ENCODE measurements around the gene SLC26A9.

Gene SLC26A9

GRCh38 chr1:205949753-205950152 is 6.5 kb upstream of the SLC26A9 start:
- DNase-seq (ENCODE audit: low spot score) = no peak
- FAIRE-seq = no peak

DNA sequence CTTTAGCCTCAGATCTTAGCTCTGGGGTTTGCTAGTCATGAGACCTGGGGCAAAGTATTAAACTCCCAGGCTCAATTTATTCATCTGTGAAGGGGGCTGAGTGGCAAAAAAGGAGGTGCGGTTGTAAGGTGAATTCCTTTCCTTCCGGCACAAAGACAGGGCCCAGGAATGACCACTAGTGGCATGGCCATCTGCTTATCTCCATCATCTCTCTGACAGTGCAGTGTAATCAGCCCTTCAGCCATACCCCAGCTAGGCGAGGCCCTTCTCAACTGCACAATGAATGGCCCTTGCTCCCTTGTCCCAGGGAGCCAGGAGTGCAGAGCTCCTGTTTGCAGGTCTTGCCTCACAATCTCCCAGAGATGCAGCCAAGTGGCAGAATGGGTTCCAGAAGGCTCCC is 5.6 kb upstream of the SLC26A9 start:
- FAIRE-seq = no peak
- DNase-seq (ENCODE audit: low spot score) = no peak

GRCh38 chr1:205948039-205948438 is 4.8 kb upstream of the SLC26A9 start:
- DNase-seq (ENCODE audit: low spot score) (no peak), FAIRE-seq (no peak)

- DNase-seq (ENCODE audit: low spot score) = no peak
- no peak for FAIRE-seq
Observed at GRCh38 chr1:205947024-205947423, 3.8 kb upstream of the SLC26A9 start.

- DNase-seq (ENCODE audit: low spot score) = peak; percentile 8
- no peak for FAIRE-seq
Observed at GRCh38 chr1:205945069-205945468, 1.8 kb upstream of the SLC26A9 start.

GRCh38 chr1:205944525-205944924 is 1.3 kb upstream of the SLC26A9 start:
- DNase-seq (ENCODE audit: low spot score) (no peak), FAIRE-seq (no peak)

DNA sequence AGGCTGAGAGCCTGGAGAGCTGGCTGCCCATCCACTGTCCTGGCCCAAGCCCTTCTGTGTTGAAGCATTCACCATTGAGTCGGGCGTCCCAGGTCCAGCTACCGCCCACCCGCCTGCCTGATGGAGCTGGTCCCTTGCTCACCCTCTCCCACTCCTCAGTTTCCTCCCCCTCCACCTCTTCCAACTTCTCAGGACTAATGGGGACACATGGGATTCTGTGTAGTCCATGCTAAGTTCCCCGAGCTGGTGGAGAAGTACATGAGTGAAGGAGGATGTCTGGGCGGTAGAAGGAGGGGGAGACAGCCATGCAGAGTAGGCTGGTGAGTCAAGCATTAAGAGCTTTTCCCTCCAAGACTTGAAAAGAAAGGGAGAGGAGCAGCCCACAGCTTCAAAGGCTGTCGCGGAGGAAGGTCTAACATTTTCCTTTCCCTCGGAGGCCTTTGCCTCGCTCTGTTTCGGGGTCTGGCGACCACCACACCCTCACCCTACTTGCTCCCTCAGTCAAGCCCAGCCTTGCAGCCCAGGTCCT is 561 bp downstream of the SLC26A9 start:
- DNase-seq (ENCODE audit: low spot score) = no peak
- no peak for FAIRE-seq

DNA sequence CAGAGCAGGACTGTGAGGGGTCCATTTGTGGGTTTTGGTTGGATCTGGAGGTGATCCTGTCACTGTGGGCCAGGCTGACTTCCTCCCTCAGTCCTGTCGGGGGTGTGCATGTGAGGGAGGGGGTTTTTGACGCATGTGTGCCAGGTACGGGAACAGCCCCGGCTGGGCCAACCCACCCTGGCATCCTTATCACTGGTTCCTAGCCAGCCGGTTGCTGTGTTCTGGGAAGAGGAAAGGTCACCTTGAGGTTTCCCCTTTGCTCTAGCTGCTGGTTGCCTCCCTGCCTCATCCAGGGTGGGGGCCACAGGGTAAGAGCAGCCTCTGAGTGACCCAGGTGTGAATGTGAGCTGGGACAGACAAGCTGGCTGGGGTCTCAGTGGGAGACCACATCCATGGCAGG is 2.5 kb downstream of the SLC26A9 start:
- DNase-seq (ENCODE audit: low spot score) (no peak), FAIRE-seq (no peak)

DNA sequence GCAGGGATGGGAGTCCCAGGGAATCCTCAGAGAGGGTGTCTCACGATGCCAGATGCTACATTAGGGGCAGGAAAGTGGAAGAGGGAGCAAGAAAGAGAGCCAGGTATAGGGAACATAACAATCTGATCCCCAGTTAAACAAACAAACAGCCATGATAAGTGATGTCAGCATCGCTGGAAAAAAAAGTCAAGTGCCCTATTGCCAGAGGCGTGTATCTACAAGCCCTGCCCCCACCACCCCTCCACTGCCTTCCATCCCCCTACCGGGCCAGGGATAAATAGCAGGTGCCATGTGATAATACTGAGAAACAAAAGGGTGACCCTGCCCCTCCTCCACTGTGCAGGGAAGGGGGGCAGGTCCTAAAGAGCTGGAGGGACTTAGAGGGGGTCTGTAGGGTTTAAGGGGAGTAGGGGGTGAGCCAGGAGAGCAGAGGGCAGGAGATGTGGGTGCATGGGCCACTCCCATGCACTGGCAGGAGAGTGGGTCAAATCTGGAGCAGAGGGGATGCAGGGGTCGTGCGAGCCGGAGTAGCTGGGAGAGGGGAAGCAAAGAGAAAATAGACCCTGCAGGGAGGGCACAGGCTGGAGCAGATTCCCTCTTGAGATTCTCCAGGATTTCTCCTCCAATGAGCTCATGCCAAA is 3.4 kb downstream of the SLC26A9 start:
- DNase-seq (ENCODE audit: low spot score) = no peak
- FAIRE-seq = no peak

GRCh38 chr1:205938682-205939081 is 4.6 kb downstream of the SLC26A9 start:
- DNase-seq (ENCODE audit: low spot score) (no peak), FAIRE-seq (no peak)

- FAIRE-seq (peak; percentile 80), DNase-seq (ENCODE audit: low spot score) (peak; percentile 85)
Observed at GRCh38 chr1:205936846-205937586, 6.2 kb downstream of the SLC26A9 start.

GRCh38 chr1:205936311-205936710 is 6.9 kb downstream of the SLC26A9 start:
- DNase-seq (ENCODE audit: low spot score) = no peak
- no peak for FAIRE-seq

- DNase-seq (ENCODE audit: low spot score) = no peak
- FAIRE-seq = no peak
Observed at GRCh38 chr1:205935869-205936268, 7.4 kb downstream of the SLC26A9 start.

GRCh38 chr1:205934788-205935187 is 8.5 kb downstream of the SLC26A9 start:
- no peak for DNase-seq (ENCODE audit: low spot score)
- no peak for FAIRE-seq

- FAIRE-seq = peak; percentile 86
- DNase-seq (ENCODE audit: low spot score) = peak; percentile 90
Observed at GRCh38 chr1:205933671-205934618, 9.3 kb downstream of the SLC26A9 start.

GRCh38 chr1:205932776-205933175 is 10.5 kb downstream of the SLC26A9 start:
- FAIRE-seq (no peak), DNase-seq (ENCODE audit: low spot score) (no peak)

DNA sequence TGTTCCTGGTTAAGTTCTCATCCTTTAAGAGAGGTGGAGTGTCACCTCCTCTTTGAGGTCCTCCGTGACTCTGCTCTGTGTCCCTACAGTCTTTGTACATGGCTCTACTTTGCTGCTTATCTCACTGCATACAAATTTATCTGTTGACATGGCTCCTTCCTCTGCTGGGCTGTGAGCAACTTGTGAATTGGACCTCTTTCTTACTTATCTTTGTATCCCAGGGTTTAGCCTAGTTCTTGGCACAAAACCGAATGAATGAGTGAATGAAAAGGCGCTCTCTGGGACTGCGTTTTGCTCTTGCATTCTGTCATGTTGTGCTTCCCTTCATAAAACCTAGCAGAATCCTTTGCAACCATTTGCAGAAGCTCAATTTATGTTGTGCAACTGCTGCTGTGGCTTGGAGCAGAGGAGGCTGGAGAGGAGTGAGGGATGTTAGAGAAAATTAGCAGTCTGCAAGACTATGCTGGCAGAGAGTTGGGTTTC is 12.4 kb downstream of the SLC26A9 start:
- DNase-seq (ENCODE audit: low spot score) (no peak), FAIRE-seq (no peak)

- DNase-seq (ENCODE audit: low spot score) (no peak), FAIRE-seq (no peak)
Observed at GRCh38 chr1:205930195-205930577, 13.1 kb downstream of the SLC26A9 start.

- FAIRE-seq = no peak
Observed at GRCh38 chr1:205929496-205930194, 13.6 kb downstream of the SLC26A9 start.

DNA sequence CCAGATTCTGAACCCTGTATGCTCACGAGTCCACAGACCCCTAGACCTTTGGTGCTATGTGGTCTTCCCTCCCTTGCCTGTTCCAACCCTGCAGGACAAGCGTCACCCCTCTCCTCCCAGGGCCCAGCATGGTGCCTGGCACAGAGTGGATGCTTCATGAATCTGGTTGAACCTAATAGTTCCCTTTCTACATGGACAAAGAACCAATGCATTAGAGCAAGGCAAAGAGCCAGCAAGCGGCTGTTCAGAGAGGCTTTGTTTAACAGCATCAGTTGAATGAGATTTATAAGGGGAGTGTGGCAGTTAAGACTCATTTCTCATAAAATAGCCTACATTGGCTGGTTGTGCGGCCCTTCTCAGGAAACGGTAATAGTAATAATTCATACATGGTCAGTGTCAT is 14.9 kb downstream of the SLC26A9 start:
- no peak for FAIRE-seq
- no peak for DNase-seq (ENCODE audit: low spot score)

More at GRCh38 chr1:205929496-205930194, 13.6 kb downstream of the SLC26A9 start:
- DNase-seq (ENCODE audit: low spot score) = no peak

GRCh38 chr1:205927676-205928075 is 15.6 kb downstream of the SLC26A9 start:
- FAIRE-seq = no peak
- no peak for DNase-seq (ENCODE audit: low spot score)
